ENCODE results near the gene CCDC188.

- TF ChIP-seq EZH2 (IDR thresholded peaks at IDR 0.05; ENCODE audit: borderline replicate concordance, insufficient read depth, low read length, poor library complexity, severe bottlenecking) (no peak), CTCF (IDR thresholded peaks at IDR 0.05; ENCODE audit: poor library complexity, severe bottlenecking) (no peak), RAD21 (conservative IDR thresholded peaks at IDR 0.05) (no peak), EP300 (conservative IDR thresholded peaks at IDR 0.05; ENCODE audit: poor library complexity, severe bottlenecking) (no peak), TAF1 (IDR thresholded peaks at IDR 0.05; ENCODE audit: low read depth) (no peak), POLR2AphosphoS5 (IDR thresholded peaks at IDR 0.05) (no peak), REST (IDR thresholded peaks at IDR 0.05; ENCODE audit: borderline replicate concordance) (no peak), SMC3 (conservative IDR thresholded peaks at IDR 0.05; ENCODE audit: poor library complexity) (no peak)
Measured at GRCh38 chr22:20199906-20200305, 49.1 kb upstream of the CCDC188 start.

All from neural cell (in vitro differentiated cells).